HG03521 (cell line): Measurements from ENCODE around the gene TARBP1.

Experiments
- ATAC-seq: cut with Tn5 transposase; IDR thresholded peaks from one replicate; pipeline ENCODE4 v1.9.1; 2021; ENCODE audit warnings: mild to moderate bottlenecking, moderate library complexity; ENCODE audit not compliant: unreplicated experiment

Gene TARBP1

GRCh38 chr1:234488054-234489006 lies 9.4 kb upstream of the TARBP1 start:
- ATAC-seq: peak; percentile 48

- ATAC-seq: no peak
Measured at GRCh38 chr1:234486858-234487840, 8.2 kb upstream of the TARBP1 start.

GRCh38 chr1:234484991-234485739 lies 6.2 kb upstream of the TARBP1 start:
- ATAC-seq: no peak

- no peak for ATAC-seq
Measured at GRCh38 chr1:234484218-234484617, 5.2 kb upstream of the TARBP1 start.

GRCh38 chr1:234481771-234482170 lies 2.8 kb upstream of the TARBP1 start:
- no peak for ATAC-seq

GRCh38 chr1:234479866-234480265 lies 887 bp upstream of the TARBP1 start:
- ATAC-seq: no peak

GRCh38 chr1:234479310-234479559 lies 256 bp upstream of the TARBP1 start:
- no peak for ATAC-seq

GRCh38 chr1:234478152-234478480 lies 863 bp downstream of the TARBP1 start:
- peak; percentile 54 for ATAC-seq

- no peak for ATAC-seq
Measured at GRCh38 chr1:234477386-234478151, 1.4 kb downstream of the TARBP1 start.

- no peak for ATAC-seq
Measured at GRCh38 chr1:234476172-234476571, 2.8 kb downstream of the TARBP1 start.

GRCh38 chr1:234475167-234475793 lies 3.7 kb downstream of the TARBP1 start:
- ATAC-seq: no peak

- no peak for ATAC-seq
Measured at GRCh38 chr1:234474375-234474774, 4.6 kb downstream of the TARBP1 start.

GRCh38 chr1:234473118-234473517 lies 5.9 kb downstream of the TARBP1 start:
- ATAC-seq: no peak

- no peak for ATAC-seq
Measured at GRCh38 chr1:234469376-234469775, 9.6 kb downstream of the TARBP1 start.

- no peak for ATAC-seq
Measured at GRCh38 chr1:234468580-234468979, 10.4 kb downstream of the TARBP1 start.

GRCh38 chr1:234467821-234468220 lies 11.2 kb downstream of the TARBP1 start:
- ATAC-seq: no peak

GRCh38 chr1:234466945-234467344 lies 12.0 kb downstream of the TARBP1 start:
- ATAC-seq: no peak

GRCh38 chr1:234463749-234464148 lies 15.2 kb downstream of the TARBP1 start:
- ATAC-seq: no peak

GRCh38 chr1:234460652-234461051 lies 18.3 kb downstream of the TARBP1 start:
- no peak for ATAC-seq
